Endothelial cell of umbilical vein (primary cell): ENCODE data around the gene CEP164. TPM values are rescaled to one million over a fixed set of nuclear protein-coding genes. Genes with fewer than 3 reads are reported as not detected.

ENCODE experiments used
- BruUV-seq: library from RNA; stranded (reverse); fragments of 400-500 nt; replicated peaks from 2 replicates; lab custom pipeline; 2021; lab: Mats Ljungman, UMichigan
- CTCF ChIA-PET: fragments of 300-600, 350-600 bp; sonication (Branson Sonifier 250); formaldehyde crosslinking; loops from one replicate; lab custom pipeline; 2021; ENCODE audit warnings: antibody characterized with exemption, inconsistent platforms; lab: Charles Lee
- POLR2A ChIA-PET: fragments of 300-600, 350-600 bp; sonication (Branson Sonifier 250); formaldehyde crosslinking; loops from one replicate; lab custom pipeline; 2021; ENCODE audit warnings: antibody characterized with exemption, inconsistent platforms; lab: Charles Lee
- DNase-seq: peaks from one replicate; pipeline ENCODE4 v3.0.0-alpha.2; 2011; ENCODE audit warnings: low read depth, low spot score
- FAIRE-seq: peaks from 2 replicates; lab custom pipeline; 2011; peaks lifted over from hg19 to GRCh38; lab: Jason Lieb, UNC
- H2AFZ ChIP-seq: 2 replicates; pipeline ENCODE4 v1.6.0; 2012; ENCODE audit warnings: low read depth, low read length, control low read depth, inconsistent platforms
- H3K27ac ChIP-seq: 2 replicates; pipeline ENCODE4 v1.5.1; 2011; ENCODE audit warnings: low read depth, mild to moderate bottlenecking, control low read depth, low read length, moderate library complexity; ENCODE audit not compliant: insufficient read depth
- H3K27me3 ChIP-seq, 2 experiments: 2 replicates each; pipeline versions ENCODE4 v1.6.0 to v1.6.1; 2011; ENCODE audit warnings: low read length in 2 of 2, mixed read lengths in 1 of 2; ENCODE audit not compliant: control insufficient read depth in 2 of 2, insufficient read depth in 2 of 2
- H3K36me3 ChIP-seq, 2 experiments: 2 replicates in 1 of 2; 3 replicates in 1 of 2; pipeline ENCODE4 v1.5.1; 2011; ENCODE audit warnings: low read length in 2 of 2, mild to moderate bottlenecking in 1 of 2, moderate library complexity in 1 of 2; ENCODE audit not compliant: control insufficient read depth in 2 of 2, insufficient read depth in 2 of 2; ENCODE audit errors: extremely low read depth in 1 of 2
- H3K4me1 ChIP-seq: 3 replicates; pipeline ENCODE4 v1.5.1; 2011; ENCODE audit warnings: mild to moderate bottlenecking, low read length; ENCODE audit not compliant: control insufficient read depth, insufficient read depth; ENCODE audit errors: extremely low read depth
- H3K4me2 ChIP-seq: 2 replicates; pipeline ENCODE4 v1.6.1; 2011; ENCODE audit warnings: low read length, control low read depth, mixed read lengths; ENCODE audit not compliant: insufficient read depth
- H3K4me3 ChIP-seq, 3 experiments: fragments of 200-600 bp in 1 of 3; sonication (generic), shearing (Covaris generic) in 1 of 3; replicated peaks in 1 of 3; 2 replicates each; pipeline ENCODE4 v1.5.1; 2011 to 2016; ENCODE audit warnings: control low read depth in 3 of 3, low read length in 3 of 3, mild to moderate bottlenecking in 2 of 3, inconsistent platforms in 1 of 3, low read depth in 1 of 3, moderate library complexity in 1 of 3; ENCODE audit not compliant: insufficient read depth in 1 of 3
- H3K79me2 ChIP-seq: 2 replicates; pipeline ENCODE4 v1.6.0; 2012; ENCODE audit warnings: low read length, inconsistent platforms; ENCODE audit not compliant: control insufficient read depth, insufficient read depth
- H3K9ac ChIP-seq: replicated peaks from 2 replicates; pipeline ENCODE3; 2011; ENCODE audit warnings: low read length, control low read depth; ENCODE audit not compliant: insufficient read depth; ENCODE audit errors: extremely low read depth
- H3K9me1 ChIP-seq: replicated peaks from 3 replicates; pipeline ENCODE4 v1.6.0; 2011; ENCODE audit warnings: mild to moderate bottlenecking, low read length; ENCODE audit not compliant: control insufficient read depth, insufficient read depth; ENCODE audit errors: extremely low read depth
- H3K9me3 ChIP-seq: replicated peaks from 2 replicates; pipeline ENCODE4 v1.5.1; 2012; ENCODE audit warnings: low read length, inconsistent platforms; ENCODE audit not compliant: control insufficient read depth, insufficient read depth
- H4K20me1 ChIP-seq: replicated peaks from 2 replicates; pipeline ENCODE3; 2011; ENCODE audit warnings: mild to moderate bottlenecking, low read length; ENCODE audit not compliant: control insufficient read depth, insufficient read depth; ENCODE audit errors: extremely low read depth
- CTCF ChIP-seq, 2 donors: IDR thresholded peaks; 1 replicate in 1 of 2; 2 replicates in 1 of 2; pipeline ENCODE4 v1.5.1; 2011; ENCODE audit warnings: low read length in 2 of 2, mild to moderate bottlenecking in 2 of 2, moderate library complexity in 2 of 2, control low read depth in 1 of 2, inconsistent platforms in 1 of 2, low read depth in 1 of 2; ENCODE audit not compliant: insufficient read depth in 1 of 2; ENCODE audit errors: extremely low read depth in 1 of 2
- EZH2 ChIP-seq: IDR thresholded peaks from 2 replicates; pipeline ENCODE4 v1.6.1; 2012; ENCODE audit warnings: borderline replicate concordance, low read depth, mild to moderate bottlenecking, moderate library complexity, low read length, inconsistent platforms; ENCODE audit not compliant: severe bottlenecking
- FOS ChIP-seq: IDR thresholded peaks from 2 replicates; pipeline ENCODE4 v1.6.1; 2011; ENCODE audit warnings: mild to moderate bottlenecking, low read length, moderate library complexity, borderline replicate concordance; ENCODE audit not compliant: insufficient read depth
- GATA2 ChIP-seq: IDR thresholded peaks from 2 replicates; pipeline ENCODE4 v1.7.0; 2011; ENCODE audit warnings: low read depth, mild to moderate bottlenecking, moderate library complexity, mixed read lengths, low read length; ENCODE audit not compliant: insufficient read length, insufficient read depth
- JUN ChIP-seq: IDR thresholded peaks from 2 replicates; pipeline ENCODE4 v1.6.1; 2011; ENCODE audit warnings: borderline replicate concordance, low read depth; ENCODE audit not compliant: insufficient read length, insufficient read depth
- MAX ChIP-seq: IDR thresholded peaks from 2 replicates; pipeline ENCODE4 v1.6.1; 2011; ENCODE audit not compliant: insufficient read depth, insufficient read length
- MYC ChIP-seq: IDR thresholded peaks from one replicate; pipeline ENCODE4 v1.6.1; 2011; ENCODE audit warnings: mild to moderate bottlenecking, low read depth, low read length
- POLR2A ChIP-seq: IDR thresholded peaks from 2 replicates; pipeline ENCODE4 v1.6.1; 2012; ENCODE audit warnings: low read depth, mild to moderate bottlenecking, control low read depth, low read length
- POLR2AphosphoS5 ChIP-seq: IDR thresholded peaks from 2 replicates; pipeline ENCODE4 v1.6.1; 2012; ENCODE audit warnings: low read depth, mild to moderate bottlenecking, control low read depth, low read length, moderate library complexity; ENCODE audit not compliant: insufficient read depth
- dilution Hi-C: fragments of 300-500 bp; cut with MboI; formaldehyde crosslinking; loops from one replicate; pipeline ENCODE4 v1.15.0; 2019; ENCODE audit warnings: low sequenced_read_pairs; ENCODE audit not compliant: extremely low pct_ligation_motif_present
- intact Hi-C: fragments of 100-400 bp; cut with micrococcal nuclease; formaldehyde crosslinking; loops from one replicate; pipeline ENCODE4 v1.10.0; 2022
- polyA plus RNA-seq, 4 experiments: library from polyadenylated mRNA; depleted of rRNA in 3 of 4; stranded (reverse) in 3 of 4; unstranded in 1 of 4; fragments of >200 nt; gene quantifications; 2 replicates each; pipeline versions ENCODE4 v1.2.1 to v1.2.3, GENCODE V29; 2011 to 2012; ENCODE audit warnings: missing spikeins in 1 of 4
- total RNA-seq: library from RNA; stranded (reverse); gene quantifications from 2 replicates; pipeline ENCODE4 v1.2.3, GENCODE V29; 2021

The CEP164 gene
- total and polyA plus RNA-seq, 2 donors (not counting 3 experiments of a cell fraction or from before 2014, with no cell fraction given) = 22.7 to 48.4 TPM

GRCh38 chr11:117384045-117384444 lies 56.4 kb downstream of the CEP164 start:
- peak; percentile 80 for FAIRE-seq
- POLR2A ChIA-PET = interaction anchor here (0.9 kb wide), 1 partner anchor 9 kb away, joined by 3 read pairs; no protein-coding TSS in a partner anchor

GRCh38 chr11:117385471-117385870 lies 57.8 kb downstream of the CEP164 start:
- Histone ChIP-seq H3K27me3 (no peaks in the 10 kb centered on the region), H3K36me3 (peaks cover 2 to 35% of the 10 kb centered on the region in 2 experiments), H3K4me1 (peaks cover 8% of the 10 kb centered on the region), H3K79me2 (no peaks in the 10 kb centered on the region), H3K9me1 (no peaks in the 10 kb centered on the region), H3K27ac (no peak overlapping the region), H3K4me2 (no peak overlapping the region), H4K20me1 (no peaks in the 10 kb centered on the region), H3K9ac (no peak overlapping the region), H3K4me3 (no peak overlapping the region), H3K9me3 (no peaks in the 10 kb centered on the region), H2AFZ (no peak overlapping the region)
- DNase-seq (no peak), FAIRE-seq (no peak)
- dilution Hi-C loops (no loop called here), intact Hi-C loops (no loop called here)
- POLR2A ChIA-PET = no interaction called here
- TF ChIP-seq POLR2AphosphoS5 (no peak), POLR2A (no peak), EZH2 (no peak), CTCF (IDR thresholded peaks at IDR 0.05; ENCODE audit: extremely low read depth in 1 of 2, insufficient read depth in 1 of 2, low read depth in 1 of 2, low read length in 2 of 2) (no peak), GATA2 (no peak)
- CTCF ChIA-PET = no interaction called here
- BruUV-seq = no TSS peak

More at GRCh38 chr11:117384045-117384444, 56.4 kb downstream of the CEP164 start:
- dilution Hi-C loops (no loop called here), intact Hi-C loops (no loop called here)
- H3K4me2 ChIP-seq = no peak overlapping the region
- H2AFZ ChIP-seq = no peak overlapping the region
- H3K9me1 ChIP-seq = no peaks in the 10 kb centered on the region
- peaks cover 13% of the 10 kb centered on the region for H3K4me1 ChIP-seq
- H3K36me3 ChIP-seq = peaks cover 2 to 36% of the 10 kb centered on the region in 2 experiments
- BruUV-seq = no TSS peak
- H3K9ac ChIP-seq = no peak overlapping the region
- no peaks in the 10 kb centered on the region for H3K9me3 ChIP-seq
- no peaks in the 10 kb centered on the region for H4K20me1 ChIP-seq
- no peaks in the 10 kb centered on the region for H3K79me2 ChIP-seq
- DNase-seq = peak; percentile 36
- H3K27ac ChIP-seq = no peak overlapping the region
- H3K4me3 ChIP-seq = no peak overlapping the region
- no peaks in the 10 kb centered on the region for H3K27me3 ChIP-seq
- no peak for TF ChIP-seq MYC
- TF ChIP-seq FOS = peak; percentile 74
- no peak for TF ChIP-seq EZH2
- no peak for TF ChIP-seq MAX
- TF ChIP-seq JUN = peak; percentile 17
- CTCF ChIA-PET = interaction anchor here (1.0 to 1.4 kb wide), 2 partner anchors 11 to 42 kb away, joined by 3 read pairs; no protein-coding TSS in a partner anchor
